ENCODE data around the gene GRM2. TPM values are rescaled to one million over a fixed set of nuclear protein-coding genes. Genes with fewer than 3 reads are reported as not detected.

GRM2 gene
- total and polyA plus RNA-seq, 2 of the 8 experiments (the other 6 are each of a cell fraction or from before 2014, with no cell fraction given) = 3.9 to 10.5 TPM

- Histone ChIP-seq H2AK5ac (ENCODE audit: low read depth, low read length) (no peak overlapping the region), H2AFZ (ENCODE audit: low read length) (no peak overlapping the region; the same call in 1 of the 2 replicates), H2BK5ac (ENCODE audit: low read depth, low read length) (no peak overlapping the region), H3K4me1 (replicated peaks in 1 of 4; ENCODE audit: control insufficient read depth in 3 of 4, insufficient read depth in 4 of 4, low read length in 3 of 4) (peaks cover 0 to 5% (median 0%) of the 10 kb centered on the region in 4 experiments; a peak in 2 of 7 replicates), H4K8ac (ENCODE audit: extremely low read depth, insufficient read depth, low read length) (no peak overlapping the region), H4K91ac (replicated peaks; ENCODE audit: insufficient read length, low read length) (no peak overlapping the region), H2BK120ac (replicated peaks; ENCODE audit: low read depth, low read length) (no peak overlapping the region), H3K36me3 (ENCODE audit: control insufficient read depth in 2 of 4, insufficient read depth in 4 of 4, low read length in 3 of 4) (no peaks in the 10 kb centered on the region), H3K9me3 (ENCODE audit: insufficient read depth in 2 of 2, low read depth in 1 of 2, low read length in 1 of 2) (no peaks in the 10 kb centered on the region), H3K27ac (ENCODE audit: low read depth, low read length) (no peak overlapping the region), H2BK15ac (ENCODE audit: low read length) (no peak overlapping the region), H3K23me2 (ENCODE audit: low read depth, low read length) (no peaks in the 10 kb centered on the region; the same call in 1 of the 2 replicates), H3K4ac (replicated peaks; ENCODE audit: insufficient read length, low read depth, low read length) (no peak overlapping the region), H3K14ac (ENCODE audit: insufficient read length) (no peak overlapping the region), H2BK20ac (ENCODE audit: low read length) (no peak overlapping the region), H4K20me1 (replicated peaks in 1 of 2; ENCODE audit: control insufficient read depth in 1 of 2, insufficient read depth in 2 of 2, low read length in 2 of 2) (no peaks in the 10 kb centered on the region), H3K79me1 (ENCODE audit: low read depth, low read length) (no peaks in the 10 kb centered on the region), H2BK12ac (ENCODE audit: low read depth, low read length) (no peak overlapping the region), H3K23ac (ENCODE audit: insufficient read length) (no peak overlapping the region), H3K18ac (ENCODE audit: extremely low read depth, low read length) (no peak overlapping the region), H3K9ac (replicated peaks in 1 of 4; ENCODE audit: extremely low read depth in 1 of 4, low read depth in 3 of 4, low read length in 3 of 4) (no peak overlapping the region), H3K79me2 (ENCODE audit: control insufficient read depth in 1 of 2, insufficient read depth in 2 of 2, low read length in 2 of 2) (no peaks in the 10 kb centered on the region), H3K4me3 (ENCODE audit: extremely low read depth in 1 of 4, insufficient read depth in 2 of 4, low read depth in 3 of 4, low read length in 4 of 4) (no peak overlapping the region), H3K56ac (replicated peaks; ENCODE audit: insufficient read length, low read depth, low read length) (no peak overlapping the region), H4K5ac (ENCODE audit: insufficient read length, low read depth, low read length) (no peak overlapping the region), H3K27me3 (replicated peaks in 1 of 4; ENCODE audit: control insufficient read depth in 3 of 4, extremely low read depth in 1 of 4, insufficient read depth in 3 of 4, low read length in 3 of 4) (no peaks in the 10 kb centered on the region; a peak in 1 of 7 replicates), H3K4me2 (ENCODE audit: insufficient read depth in 1 of 2, low read depth in 2 of 2, low read length in 2 of 2) (no peak overlapping the region)
- POLR2A ChIA-PET (ENCODE audit: partially characterized antibody) = interaction anchor here (0.8 kb wide), 1 partner anchor 560 kb away, joined by 3 read pairs; no protein-coding TSS in a partner anchor
- CTCF ChIA-PET (ENCODE audit: partially characterized antibody) = interaction anchor here (1.3 to 1.7 kb wide), 3 partner anchors 49 to 80 kb away, joined by 3 to 7 read pairs (median 4); no protein-coding TSS in a partner anchor
- no peak for FAIRE-seq
- 85% methylated on average over 4 of the region's 4 CpGs; no CpG with 5 or more reads in 1 of the 2 experiments for WGBS, 2 experiments (ENCODE audit: extremely low coverage in 1 of 2, insufficient coverage in 1 of 2, insufficient read length in 1 of 2, insufficient replicate concordance in 2 of 2, low coverage in 1 of 2, low lambda C conversion rate in 2 of 2, missing lambda C conversion rate in 1 of 2)
- DNase-seq (ENCODE audit: low read depth in 1 of 2, low spot score in 2 of 2) = no peak
- TF ChIP-seq SP4 (IDR thresholded peaks at IDR 0.05; ENCODE audit: low read length) (no peak), ASH2L (IDR thresholded peaks at IDR 0.05; ENCODE audit: low read length) (no peak), RNF2 (IDR thresholded peaks at IDR 0.05; ENCODE audit: borderline replicate concordance, low read depth, low read length, missing control alignments, poor library complexity, severe bottlenecking) (no peak), EZH2 (IDR thresholded peaks at IDR 0.05; ENCODE audit: low read depth, low read length, severe bottlenecking) (no peak), KDM1A (IDR thresholded peaks at IDR 0.05; ENCODE audit: borderline replicate concordance, low read length) (no peak), TAF7 (optimal IDR thresholded peaks at IDR 0.05; ENCODE audit: borderline replicate concordance, low read depth, low read length) (no peak), EP300 (IDR thresholded peaks at IDR 0.05; ENCODE audit: borderline replicate concordance in 1 of 2, low read depth in 2 of 2, low read length in 2 of 2) (no peak), SIX5 (IDR thresholded peaks at IDR 0.05; ENCODE audit: low read depth, low read length) (no peak), CREB1 (IDR thresholded peaks at IDR 0.05) (no peak), BRCA1 (IDR thresholded peaks at IDR 0.05; ENCODE audit: low read depth, low read length) (no peak), POLR2A (IDR thresholded peaks at IDR 0.05; ENCODE audit: control extremely low read depth in 1 of 2, low read depth in 2 of 2, low read length in 2 of 2) (no peak), TEAD4 (IDR thresholded peaks at IDR 0.05; ENCODE audit: low read depth, low read length) (no peak), RAD21 (IDR thresholded peaks at IDR 0.05 in 1 of 2, conservative IDR thresholded peaks at IDR 0.05 in 1 of 2; ENCODE audit: low read depth in 2 of 2, low read length in 2 of 2) (no peak)
These were observed 32.2 kb downstream of the GRM2 start for GRCh38 chr3:51739110-51739509.

Data from H1 (cell line).